Measurements from ENCODE around the gene EPB41L4A. TPM values are rescaled to one million over a fixed set of nuclear protein-coding genes. Genes with fewer than 3 reads are reported as not detected.

EPB41L4A gene
- total RNA-seq, 2 donors from 2014 or later, result 7.7 to 9.9 TPM

- peaks cover 4% of the 10 kb centered on the region for H3K9me3 Mint-ChIP-seq
- TF ChIP-seq, protein P1, sequence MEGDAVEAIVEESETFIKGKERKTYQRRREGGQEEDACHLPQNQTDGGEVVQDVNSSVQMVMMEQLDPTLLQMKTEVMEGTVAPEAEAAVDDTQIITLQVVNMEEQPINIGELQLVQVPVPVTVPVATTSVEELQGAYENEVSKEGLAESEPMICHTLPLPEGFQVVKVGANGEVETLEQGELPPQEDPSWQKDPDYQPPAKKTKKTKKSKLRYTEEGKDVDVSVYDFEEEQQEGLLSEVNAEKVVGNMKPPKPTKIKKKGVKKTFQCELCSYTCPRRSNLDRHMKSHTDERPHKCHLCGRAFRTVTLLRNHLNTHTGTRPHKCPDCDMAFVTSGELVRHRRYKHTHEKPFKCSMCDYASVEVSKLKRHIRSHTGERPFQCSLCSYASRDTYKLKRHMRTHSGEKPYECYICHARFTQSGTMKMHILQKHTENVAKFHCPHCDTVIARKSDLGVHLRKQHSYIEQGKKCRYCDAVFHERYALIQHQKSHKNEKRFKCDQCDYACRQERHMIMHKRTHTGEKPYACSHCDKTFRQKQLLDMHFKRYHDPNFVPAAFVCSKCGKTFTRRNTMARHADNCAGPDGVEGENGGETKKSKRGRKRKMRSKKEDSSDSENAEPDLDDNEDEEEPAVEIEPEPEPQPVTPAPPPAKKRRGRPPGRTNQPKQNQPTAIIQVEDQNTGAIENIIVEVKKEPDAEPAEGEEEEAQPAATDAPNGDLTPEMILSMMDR (conservative IDR thresholded peaks at IDR 0.05), result no peak
- Histone ChIP-seq H3K4me1 (ENCODE audit: control insufficient read depth, insufficient read depth, low read length) (peaks cover 15% of the 10 kb centered on the region), H3K27me3 (ENCODE audit: control insufficient read depth, insufficient read depth, low read length, poor library complexity, severe bottlenecking) (peaks cover 17% of the 10 kb centered on the region), H3K4me3 (ENCODE audit: low read length) (peak overlapping the region; percentile 30), H3K9me3 (ENCODE audit: control insufficient read depth, low read length) (no peaks in the 10 kb centered on the region), H3K9ac (ENCODE audit: extremely low read depth, low read length, poor library complexity, severe bottlenecking) (no peak overlapping the region), H3K36me3 (ENCODE audit: control insufficient read depth, insufficient read depth, low read length) (no peaks in the 10 kb centered on the region), H3K27ac (ENCODE audit: low read depth, low read length) (no peak overlapping the region)
- peaks cover 37% of the 10 kb centered on the region for H3K4me1 Mint-ChIP-seq
- H3K4me3 Mint-ChIP-seq, result peak overlapping the region; percentile 25
- peak overlapping the region; percentile 86 for H3K27ac Mint-ChIP-seq
- 4% methylated on average over 4 of the region's 4 CpGs; no CpG with 5 or more reads in 1 of the 2 experiments for WGBS, 2 experiments (ENCODE audit: insufficient coverage in 1 of 2, insufficient read length in 1 of 2)
- peaks cover 5% of the 10 kb centered on the region for H3K36me3 Mint-ChIP-seq (ENCODE audit: low read depth)
- peaks cover 53% of the 10 kb centered on the region for H3K27me3 Mint-ChIP-seq (ENCODE audit: insufficient read depth)
- DNase-seq, result peak; percentile 84
Observed at GRCh38 chr5:112205846-112206245, 213.2 kb downstream of the EPB41L4A start.

DNA sequence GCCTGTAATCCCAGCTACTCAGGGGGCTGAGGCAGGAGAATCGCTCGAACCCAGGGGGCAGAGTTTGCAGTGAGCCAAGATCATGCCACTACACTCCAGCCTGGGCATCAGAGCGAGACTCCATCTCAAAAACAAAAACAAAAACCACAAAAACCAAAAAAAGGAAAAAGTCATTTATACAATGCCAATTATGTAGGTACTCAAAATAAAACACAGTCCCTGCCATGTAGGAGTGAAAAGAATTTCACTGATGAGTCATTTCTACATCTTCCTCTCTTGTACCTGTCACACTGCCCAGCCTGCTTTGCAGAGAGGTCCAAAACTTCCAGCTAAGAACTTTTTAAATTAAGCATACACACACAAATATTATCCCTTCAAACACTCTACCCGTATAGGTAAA, 215.8 kb downstream of the EPB41L4A start:
- WGBS, 2 experiments (ENCODE audit: insufficient coverage in 1 of 2, insufficient read length in 1 of 2), result 92% methylated on average over 4 of the region's 4 CpGs; no CpG with 5 or more reads in 1 of the 2 experiments

DNA sequence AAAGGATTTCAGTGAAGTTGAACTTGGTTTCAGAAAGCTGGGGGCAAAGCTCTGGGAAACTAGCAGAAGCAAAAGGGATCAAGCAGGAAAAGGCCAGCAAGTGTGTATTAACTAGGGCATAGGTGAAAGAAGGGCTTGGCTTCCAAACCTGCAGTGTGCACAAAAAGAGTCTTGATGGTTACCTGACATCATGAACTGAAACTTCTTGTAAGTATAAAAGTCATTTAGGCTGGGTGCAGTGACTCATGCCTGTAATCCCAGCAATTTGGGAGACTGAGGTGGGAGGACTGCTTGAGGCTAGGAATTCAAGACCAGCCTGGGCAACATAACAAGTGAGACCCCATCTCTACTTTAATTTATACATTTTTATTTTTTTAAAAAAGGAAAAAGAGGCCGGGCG, 216.4 kb downstream of the EPB41L4A start:
- Mint-ChIP-seq H3K9me3 (no peaks in the 10 kb centered on the region), H3K4me1 (peaks cover 35% of the 10 kb centered on the region), H3K4me3 (no peak overlapping the region), H3K27ac (no peak overlapping the region), H3K36me3 (ENCODE audit: low read depth) (peaks cover 5% of the 10 kb centered on the region), H3K27me3 (ENCODE audit: insufficient read depth) (peaks cover 33% of the 10 kb centered on the region)
- Histone ChIP-seq H3K9me3 (ENCODE audit: control insufficient read depth, low read length) (no peaks in the 10 kb centered on the region), H3K36me3 (ENCODE audit: control insufficient read depth, insufficient read depth, low read length) (no peaks in the 10 kb centered on the region), H3K27me3 (ENCODE audit: control insufficient read depth, insufficient read depth, low read length, poor library complexity, severe bottlenecking) (peaks cover 14% of the 10 kb centered on the region), H3K9ac (ENCODE audit: extremely low read depth, low read length, poor library complexity, severe bottlenecking) (no peak overlapping the region), H3K4me1 (ENCODE audit: control insufficient read depth, insufficient read depth, low read length) (peaks cover 15% of the 10 kb centered on the region), H3K27ac (ENCODE audit: low read depth, low read length) (no peak overlapping the region), H3K4me3 (ENCODE audit: low read length) (no peak overlapping the region)
- 94 to 100% methylated on average over 1 to 2 of the region's 2 CpGs for WGBS, 2 experiments (ENCODE audit: insufficient coverage in 1 of 2, insufficient read length in 1 of 2)
- no peak for DNase-seq
- TF ChIP-seq, protein P1 (conservative IDR thresholded peaks at IDR 0.05), result no peak

More for the DNA sequence above, 215.8 kb downstream of the EPB41L4A start:
- DNase-seq, result no peak
- Histone ChIP-seq H3K27ac (ENCODE audit: low read depth, low read length) (no peak overlapping the region), H3K4me3 (ENCODE audit: low read length) (no peak overlapping the region), H3K36me3 (ENCODE audit: control insufficient read depth, insufficient read depth, low read length) (no peaks in the 10 kb centered on the region), H3K9ac (ENCODE audit: extremely low read depth, low read length, poor library complexity, severe bottlenecking) (no peak overlapping the region), H3K9me3 (ENCODE audit: control insufficient read depth, low read length) (no peaks in the 10 kb centered on the region), H3K4me1 (ENCODE audit: control insufficient read depth, insufficient read depth, low read length) (peaks cover 15% of the 10 kb centered on the region), H3K27me3 (ENCODE audit: control insufficient read depth, insufficient read depth, low read length, poor library complexity, severe bottlenecking) (peaks cover 17% of the 10 kb centered on the region)
- peaks cover 37% of the 10 kb centered on the region for H3K27me3 Mint-ChIP-seq (ENCODE audit: insufficient read depth)
- peaks cover 5% of the 10 kb centered on the region for H3K36me3 Mint-ChIP-seq (ENCODE audit: low read depth)
- no peak overlapping the region for H3K27ac Mint-ChIP-seq
- H3K4me3 Mint-ChIP-seq, result no peak overlapping the region
- TF ChIP-seq, protein P1 (conservative IDR thresholded peaks at IDR 0.05), result no peak
- peaks cover under 1% of the 10 kb centered on the region for H3K9me3 Mint-ChIP-seq
- peaks cover 35% of the 10 kb centered on the region for H3K4me1 Mint-ChIP-seq

Measured in endodermal cell (in vitro differentiated cells).